ENCODE data around the gene IER2. TPM values are rescaled to one million over a fixed set of nuclear protein-coding genes. Genes with fewer than 3 reads are reported as not detected.

IER2 gene
- total and polyA plus RNA-seq, 2 of the 8 experiments (the other 6 are each of a cell fraction or from before 2014, with no cell fraction given): 84.5 to 138 TPM

GRCh38 chr19:13189600-13189999 is 39.4 kb downstream of the IER2 start:
- Histone ChIP-seq H3K27me3 (replicated peaks in 1 of 4; ENCODE audit: control insufficient read depth in 3 of 4, extremely low read depth in 1 of 4, insufficient read depth in 3 of 4, low read length in 3 of 4) (no peaks in the 10 kb centered on the region), H2BK20ac (ENCODE audit: low read length) (no peak overlapping the region), H4K8ac (ENCODE audit: extremely low read depth, insufficient read depth, low read length) (no peak overlapping the region), H3K14ac (ENCODE audit: insufficient read length) (no peak overlapping the region), H2BK5ac (ENCODE audit: low read depth, low read length) (no peak overlapping the region), H3K4me3 (ENCODE audit: extremely low read depth in 1 of 4, insufficient read depth in 2 of 4, low read depth in 3 of 4, low read length in 4 of 4) (no peak overlapping the region), H2BK15ac (ENCODE audit: low read length) (no peak overlapping the region), H2AK5ac (ENCODE audit: low read depth, low read length) (no peak overlapping the region), H2AFZ (ENCODE audit: low read length) (no peak overlapping the region), H4K5ac (ENCODE audit: insufficient read length, low read depth, low read length) (no peak overlapping the region), H4K20me1 (replicated peaks in 1 of 2; ENCODE audit: control insufficient read depth in 1 of 2, insufficient read depth in 2 of 2, low read length in 2 of 2) (no peaks in the 10 kb centered on the region), H3K18ac (ENCODE audit: extremely low read depth, low read length) (no peak overlapping the region), H3K9ac (replicated peaks in 1 of 4; ENCODE audit: extremely low read depth in 1 of 4, low read depth in 3 of 4, low read length in 3 of 4) (no peak overlapping the region), H3K9me3 (ENCODE audit: insufficient read depth in 2 of 2, low read depth in 1 of 2, low read length in 1 of 2) (no peaks in the 10 kb centered on the region; a peak in 1 of 4 replicates), H3K4ac (replicated peaks; ENCODE audit: insufficient read length, low read depth, low read length) (no peak overlapping the region), H3K27ac (ENCODE audit: low read depth, low read length) (no peak overlapping the region), H2BK12ac (ENCODE audit: low read depth, low read length) (no peak overlapping the region), H3K36me3 (ENCODE audit: control insufficient read depth in 2 of 4, insufficient read depth in 4 of 4, low read length in 3 of 4) (no peaks in the 10 kb centered on the region), H4K91ac (replicated peaks; ENCODE audit: insufficient read length, low read length) (no peak overlapping the region), H3K79me2 (ENCODE audit: control insufficient read depth in 1 of 2, insufficient read depth in 2 of 2, low read length in 2 of 2) (no peaks in the 10 kb centered on the region), H3K56ac (replicated peaks; ENCODE audit: insufficient read length, low read depth, low read length) (no peak overlapping the region), H3K23me2 (ENCODE audit: low read depth, low read length) (no peaks in the 10 kb centered on the region), H3K79me1 (ENCODE audit: low read depth, low read length) (no peaks in the 10 kb centered on the region), H3K4me1 (replicated peaks in 1 of 4; ENCODE audit: control insufficient read depth in 3 of 4, insufficient read depth in 4 of 4, low read length in 3 of 4) (no peaks in the 10 kb centered on the region; a peak in 2 of 7 replicates), H2BK120ac (replicated peaks; ENCODE audit: low read depth, low read length) (no peak overlapping the region), H3K4me2 (ENCODE audit: insufficient read depth in 1 of 2, low read depth in 2 of 2, low read length in 2 of 2) (no peak overlapping the region), H3K23ac (ENCODE audit: insufficient read length) (no peak overlapping the region)
- DNase-seq (ENCODE audit: low read depth in 1 of 2, low spot score in 2 of 2) (no peak), FAIRE-seq (no peak)
- 89% methylated on average over 3 of the region's 4 CpGs; no CpG with 5 or more reads in 1 of the 2 experiments for WGBS, 2 experiments (ENCODE audit: extremely low coverage in 1 of 2, insufficient coverage in 1 of 2, insufficient read length in 1 of 2, insufficient replicate concordance in 2 of 2, low coverage in 1 of 2, low lambda C conversion rate in 2 of 2, missing lambda C conversion rate in 1 of 2)
- CTCF ChIA-PET (ENCODE audit: partially characterized antibody): interaction anchor here (0.7 to 1.3 kb wide), 2 partner anchors 58 to 95 kb away, joined by 3 to 4 read pairs; no protein-coding TSS in a partner anchor
- no peak for TF ChIP-seq HDAC2 (IDR thresholded peaks at IDR 0.05; ENCODE audit: borderline replicate concordance in 1 of 2, low read depth in 2 of 2, low read length in 2 of 2)
- POLR2A ChIA-PET (ENCODE audit: partially characterized antibody): interaction anchor here (1.4 to 4.3 kb wide), 3 partner anchors 13 to 34 kb away, joined by 4 to 48 read pairs (median 5); no protein-coding TSS in a partner anchor

All from H1 (cell line).